ENCODE data around the gene ASIC5. TPM values are rescaled to one million over a fixed set of nuclear protein-coding genes. Genes with fewer than 3 reads are reported as not detected.
"Not testable (repeated sequence)": the region's sequence is repeated elsewhere in the genome, so short reads cannot be mapped to it uniquely, and the experiment has no call there.

ASIC5 gene, protein sequence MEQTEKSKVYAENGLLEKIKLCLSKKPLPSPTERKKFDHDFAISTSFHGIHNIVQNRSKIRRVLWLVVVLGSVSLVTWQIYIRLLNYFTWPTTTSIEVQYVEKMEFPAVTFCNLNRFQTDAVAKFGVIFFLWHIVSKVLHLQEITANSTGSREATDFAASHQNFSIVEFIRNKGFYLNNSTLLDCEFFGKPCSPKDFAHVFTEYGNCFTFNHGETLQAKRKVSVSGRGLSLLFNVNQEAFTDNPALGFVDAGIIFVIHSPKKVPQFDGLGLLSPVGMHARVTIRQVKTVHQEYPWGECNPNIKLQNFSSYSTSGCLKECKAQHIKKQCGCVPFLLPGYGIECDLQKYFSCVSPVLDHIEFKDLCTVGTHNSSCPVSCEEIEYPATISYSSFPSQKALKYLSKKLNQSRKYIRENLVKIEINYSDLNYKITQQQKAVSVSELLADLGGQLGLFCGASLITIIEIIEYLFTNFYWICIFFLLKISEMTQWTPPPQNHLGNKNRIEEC
- not detected for polyA plus RNA-seq (2012; ENCODE audit: insufficient read depth, insufficient read length)

DNA sequence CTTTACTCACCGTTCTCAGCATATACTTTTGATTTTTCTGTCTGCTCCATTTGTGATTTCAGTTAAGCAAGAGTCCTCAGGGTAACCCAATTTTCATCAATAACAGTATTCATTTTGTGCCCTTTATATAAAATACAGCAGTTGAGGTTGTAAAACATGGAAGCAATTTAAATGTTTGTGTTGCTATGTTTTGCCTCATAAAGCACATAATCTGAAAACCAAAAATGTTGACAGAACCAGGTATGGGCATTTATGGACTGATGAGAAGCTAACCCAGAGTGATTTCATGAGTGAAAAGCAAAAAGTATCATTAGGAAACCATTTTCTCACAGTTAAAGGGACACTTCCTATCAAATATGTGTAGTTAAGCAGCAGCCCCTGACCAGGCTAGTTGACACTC lies at the start of gene ASIC5:
ASIC5 (minus strand) TSS at position 101 of the 400 bp plus-strand sequence; CDS start at position 50, 51 bp downstream.
- no peak for DNase-seq (ENCODE audit: low read depth, low spot score)

GRCh38 chr4:155914782-155915181 lies 48.7 kb upstream of the ASIC5 start:
- no peak for DNase-seq (ENCODE audit: low read depth, low spot score)

More for the DNA sequence above, at the start of gene ASIC5:
- H3K4me3 ChIP-seq (ENCODE audit: low read length) = no peak within 1 kb of the TSS

DNA sequence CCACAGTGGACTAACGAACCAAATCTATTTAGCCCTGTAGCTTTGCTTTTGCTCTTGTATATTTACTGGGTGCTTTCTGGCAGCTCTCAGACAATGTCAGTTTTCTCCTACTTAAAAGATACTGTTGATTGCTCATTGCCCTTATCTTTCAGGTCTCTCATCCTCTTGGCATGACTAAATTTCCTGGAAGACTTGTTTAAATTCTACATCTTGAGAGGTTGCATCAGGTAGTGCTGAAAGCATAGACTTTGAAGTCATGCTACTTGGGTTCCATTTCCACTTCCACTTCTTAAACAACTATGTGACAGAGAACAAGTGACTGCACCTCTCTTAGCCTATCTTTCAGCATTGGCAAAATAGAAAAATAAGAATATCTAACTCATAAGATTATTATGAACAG lies 45.8 kb upstream of the ASIC5 start:
- H3K4me3 ChIP-seq (ENCODE audit: low read length) = no peak overlapping the region
- no peak for DNase-seq (ENCODE audit: low read depth, low spot score)

More at GRCh38 chr4:155914782-155915181, 48.7 kb upstream of the ASIC5 start:
- H3K4me3 ChIP-seq (ENCODE audit: low read length) = no peak overlapping the region

- H3K4me3 ChIP-seq (ENCODE audit: low read length) = no peak overlapping the region
- no peak for DNase-seq (ENCODE audit: low read depth, low spot score)
Observed at GRCh38 chr4:155909615-155910226, 43.6 kb upstream of the ASIC5 start.

DNA sequence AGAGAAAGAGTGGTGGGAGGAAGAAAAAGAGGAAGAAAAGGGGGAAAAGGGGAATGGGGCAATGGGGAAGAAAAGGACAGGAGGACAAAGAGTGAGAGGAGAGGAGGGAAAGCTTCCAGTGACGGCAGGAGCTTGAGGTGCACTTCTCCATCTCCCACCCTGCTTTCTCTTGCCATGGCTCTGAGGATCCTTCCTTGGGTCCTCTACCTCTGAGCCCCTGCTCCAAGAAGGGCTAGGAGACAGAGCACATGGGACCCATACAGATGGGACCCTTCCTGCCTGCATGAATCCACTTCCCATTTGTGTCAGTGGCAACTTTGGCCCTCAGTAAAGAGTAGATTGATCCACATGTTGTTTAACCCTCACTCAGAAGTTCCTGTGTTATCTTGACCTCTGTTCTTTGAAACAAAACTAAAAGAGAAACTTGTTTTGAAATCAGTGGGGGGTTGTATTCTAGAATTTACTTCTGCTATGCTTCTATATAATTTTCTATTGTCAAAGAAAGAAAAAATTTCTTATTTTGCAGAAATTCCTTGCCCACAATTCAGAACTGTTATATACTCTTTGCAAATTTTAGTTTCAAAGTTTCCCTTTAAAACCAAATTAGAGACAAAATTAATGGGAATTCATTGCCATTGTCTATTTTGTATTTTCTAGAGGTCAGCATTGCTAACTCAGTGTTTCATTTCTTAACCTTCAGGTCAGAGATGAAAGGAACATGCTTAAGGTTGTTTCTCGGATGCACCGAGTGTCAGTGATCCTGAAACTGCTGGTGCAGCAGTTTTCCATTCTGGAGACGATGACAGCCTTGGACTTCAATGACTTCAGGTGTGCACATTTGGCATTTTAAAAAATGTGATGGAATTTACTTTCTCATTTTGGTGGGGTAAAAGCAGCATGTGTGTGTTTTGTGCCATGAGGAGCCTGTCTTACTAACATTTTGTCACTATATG lies 42.4 kb upstream of the ASIC5 start:
- no peak overlapping the region for H3K4me3 ChIP-seq (ENCODE audit: low read length)

DNA sequence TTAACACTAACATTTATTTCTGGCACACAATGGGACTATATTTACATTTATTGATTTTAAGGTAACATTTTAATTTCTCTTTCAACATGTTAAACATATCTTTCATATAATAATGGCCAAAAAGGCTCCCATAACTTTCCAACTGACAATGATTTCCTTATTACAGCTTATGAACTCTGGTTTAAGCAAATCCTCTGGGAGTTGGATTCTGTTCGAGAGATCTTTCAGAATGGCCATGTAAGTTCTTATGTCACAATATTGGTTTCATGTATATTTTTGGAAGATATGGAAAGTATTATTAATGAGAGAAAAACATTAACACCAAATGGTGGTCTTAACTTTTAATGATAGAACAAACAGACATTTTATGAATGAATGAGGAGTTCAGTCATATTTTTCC lies 41.5 kb upstream of the ASIC5 start:
- H3K4me3 ChIP-seq (ENCODE audit: low read length) = no peak overlapping the region
- DNase-seq (ENCODE audit: low read depth, low spot score) = no peak

More for the DNA sequence above, 42.4 kb upstream of the ASIC5 start:
- DNase-seq (ENCODE audit: low read depth, low spot score) = no peak

DNA sequence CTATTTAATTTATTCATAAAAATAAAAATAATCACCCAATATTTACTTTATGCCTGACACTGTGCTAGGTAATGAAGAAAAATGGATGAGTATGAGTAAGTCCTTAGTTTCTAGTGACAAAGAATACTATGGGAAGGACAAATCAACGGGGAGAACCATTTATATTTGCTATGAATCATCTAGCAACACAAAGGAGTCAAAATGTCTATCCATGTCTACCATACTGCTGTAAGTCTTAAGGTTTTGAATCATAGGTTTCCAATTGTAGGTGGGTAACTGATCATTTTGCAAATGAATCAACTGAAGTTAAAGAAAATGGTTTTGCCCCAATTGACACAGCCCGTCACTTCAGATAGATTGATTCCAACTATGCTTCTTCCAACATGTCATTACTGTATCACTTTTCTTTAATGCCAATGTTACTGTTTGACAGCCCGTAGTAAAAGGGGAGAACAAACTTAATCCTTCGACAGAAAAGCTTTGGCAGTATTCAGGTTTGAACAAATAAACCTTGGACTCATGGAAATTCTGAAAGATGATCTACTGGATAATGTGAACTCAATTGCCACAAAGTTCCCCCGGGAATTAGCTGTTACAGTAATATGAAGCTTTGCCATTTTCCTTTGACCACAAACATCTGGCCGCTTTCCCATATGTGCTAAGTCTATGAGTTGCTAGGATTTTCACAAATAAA lies 40.6 kb upstream of the ASIC5 start:
- no peak for DNase-seq (ENCODE audit: low read depth, low spot score)
- H3K4me3 ChIP-seq (ENCODE audit: low read length) = no peak overlapping the region

- H3K4me3 ChIP-seq (ENCODE audit: low read length) = no peak overlapping the region
- DNase-seq (ENCODE audit: low read depth, low spot score) = no peak
Observed at GRCh38 chr4:155904331-155904730, 38.3 kb upstream of the ASIC5 start.

- DNase-seq (ENCODE audit: low read depth, low spot score) = no peak
- no peak within 1 kb of the TSS for H3K4me3 ChIP-seq (ENCODE audit: low read length)
Observed at GRCh38 chr4:155903453-155903852, 37.4 kb upstream of the ASIC5 start, which contains the start of gene TDO2. TSS of gene TDO2 (plus strand) at chr4:155903696. CDS start at chr4:155903759, 63 bp downstream.

DNA sequence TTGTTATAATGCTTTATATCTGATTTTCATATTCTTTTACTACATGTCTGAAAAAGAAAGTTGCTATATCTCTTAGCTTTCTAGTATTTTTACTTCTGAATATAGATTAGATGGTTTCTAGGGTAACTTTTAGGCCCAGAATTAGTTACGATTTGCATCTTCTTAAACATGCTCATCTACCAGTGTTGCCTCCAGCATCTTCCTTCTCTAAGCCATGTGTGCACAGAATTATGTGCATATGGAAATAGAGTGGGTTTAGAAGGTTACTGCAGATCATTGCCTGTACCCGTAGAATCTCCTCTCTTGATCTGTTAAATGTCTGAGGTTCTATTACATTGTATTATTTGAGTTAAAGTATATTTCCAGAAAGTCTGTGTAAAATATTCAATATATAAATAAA lies 34.9 kb upstream of the ASIC5 start:
- H3K4me3 ChIP-seq (ENCODE audit: low read length) = no peak overlapping the region

DNA sequence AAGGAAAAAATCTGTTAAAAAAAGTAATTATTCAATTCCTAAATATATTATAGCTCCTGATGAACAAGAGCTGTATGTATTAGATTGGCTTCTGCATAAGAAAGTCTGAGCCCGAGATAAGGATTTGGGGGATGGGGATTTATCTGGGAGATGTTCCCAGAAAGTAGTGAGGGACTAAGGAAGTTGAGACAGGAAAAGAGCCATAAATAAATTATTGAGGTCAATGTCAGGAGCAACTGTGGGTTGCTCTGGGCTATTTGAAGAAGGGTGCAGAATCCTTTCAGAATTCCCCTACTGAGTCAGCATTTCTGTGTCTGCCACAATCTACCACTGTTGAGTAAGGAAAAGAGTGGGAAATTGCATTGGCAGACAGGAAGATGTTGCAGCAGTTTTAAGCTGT lies 34.3 kb upstream of the ASIC5 start:
- H3K4me3 ChIP-seq (ENCODE audit: low read length) = no peak overlapping the region
- no peak for DNase-seq (ENCODE audit: low read depth, low spot score)

More for the DNA sequence above, 34.9 kb upstream of the ASIC5 start:
- no peak for DNase-seq (ENCODE audit: low read depth, low spot score)

DNA sequence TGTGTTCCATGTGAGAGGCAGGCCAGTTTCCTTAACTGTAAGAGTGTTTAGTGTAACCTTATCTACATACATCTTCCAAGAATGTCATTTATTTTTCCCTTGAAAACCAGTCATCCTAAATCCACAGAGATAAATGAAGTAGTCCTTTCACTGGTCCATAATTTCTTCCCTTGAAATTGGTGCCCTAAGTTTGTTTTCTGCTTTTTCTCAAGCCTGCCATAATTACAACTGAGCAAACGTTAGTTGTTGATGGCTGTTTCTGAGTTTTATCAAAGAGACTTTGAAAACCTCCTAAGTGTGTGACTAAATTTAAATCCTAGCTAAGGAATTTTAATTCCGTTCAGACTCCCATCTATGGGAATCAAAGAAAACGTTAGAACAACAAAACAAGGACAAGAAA lies 33.8 kb upstream of the ASIC5 start:
- H3K4me3 ChIP-seq (ENCODE audit: low read length) = no peak overlapping the region
- DNase-seq (ENCODE audit: low read depth, low spot score) = no peak

GRCh38 chr4:155898371-155898770 lies 32.3 kb upstream of the ASIC5 start:
- DNase-seq (ENCODE audit: low read depth, low spot score); H3K4me3 ChIP-seq (ENCODE audit: low read length): not testable (repeated sequence)

- no peak for DNase-seq (ENCODE audit: low read depth, low spot score)
- no peak overlapping the region for H3K4me3 ChIP-seq (ENCODE audit: low read length)
Observed at GRCh38 chr4:155891058-155891457, 25.0 kb upstream of the ASIC5 start.

DNA sequence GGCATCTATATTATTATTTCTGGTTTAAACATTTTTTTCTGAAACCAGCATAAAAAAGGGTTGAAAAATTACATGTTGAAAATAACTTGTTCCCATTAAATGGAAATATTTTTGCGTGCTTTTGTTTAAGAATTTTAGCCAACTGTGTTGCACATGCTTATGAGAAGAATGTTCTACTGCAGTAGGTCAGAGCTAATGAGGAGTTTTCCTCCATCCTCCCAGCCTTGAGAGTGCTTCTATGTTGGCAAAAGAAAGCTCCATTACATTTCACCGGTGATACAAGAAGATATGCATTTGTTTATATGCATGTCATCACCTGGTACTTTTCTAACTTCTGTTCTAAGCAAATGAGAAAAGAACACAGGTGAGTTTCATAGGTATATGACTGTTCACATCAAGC lies 23.9 kb upstream of the ASIC5 start:
- H3K4me3 ChIP-seq (ENCODE audit: low read length) = no peak overlapping the region
- DNase-seq (ENCODE audit: low read depth, low spot score) = no peak

DNA sequence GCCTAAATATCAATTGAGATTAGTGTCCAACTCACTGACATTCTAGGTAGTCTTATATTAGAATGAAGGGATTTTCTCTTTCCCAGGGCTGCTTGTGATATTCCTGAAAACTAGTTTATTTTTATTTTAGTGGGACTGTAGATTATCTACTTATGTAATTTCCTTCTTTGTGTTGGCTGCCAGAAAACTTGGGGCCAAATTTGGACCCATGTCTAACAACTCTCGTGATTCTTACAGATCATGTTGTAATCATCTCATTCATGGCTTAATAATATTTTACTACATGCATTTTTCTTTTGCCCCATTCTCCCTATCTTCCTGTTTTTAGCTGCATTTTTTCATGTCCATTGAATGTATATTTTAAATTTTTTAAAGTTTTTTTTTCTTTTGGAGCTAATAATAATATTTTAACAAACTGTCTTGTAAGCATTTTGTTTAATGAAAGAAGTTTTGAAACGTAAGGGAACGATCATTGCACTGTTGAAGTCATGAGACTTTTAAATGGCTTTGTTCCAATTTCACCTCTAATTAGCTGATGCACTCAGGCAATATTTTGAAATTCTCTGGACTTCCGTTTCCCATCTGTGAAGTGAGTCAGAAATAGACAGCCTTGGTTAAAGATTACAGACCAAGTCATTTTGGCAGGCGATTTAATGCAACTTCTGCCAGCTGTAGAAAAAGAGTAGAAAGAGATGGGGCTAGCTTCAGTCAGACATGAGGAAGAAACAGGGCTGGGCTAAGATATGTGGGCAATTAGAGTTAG lies 23.1 kb upstream of the ASIC5 start:
- DNase-seq (ENCODE audit: low read depth, low spot score) = no peak
- H3K4me3 ChIP-seq (ENCODE audit: low read length) = no peak overlapping the region

GRCh38 chr4:155887847-155888570 lies 21.9 kb upstream of the ASIC5 start:
- DNase-seq (ENCODE audit: low read depth, low spot score) = no peak
- H3K4me3 ChIP-seq (ENCODE audit: low read length) = no peak overlapping the region
